Ascending aorta (tissue), 2 donors: ENCODE measurements around the gene PADI2. TPM values are rescaled to one million over a fixed set of nuclear protein-coding genes. Genes with fewer than 3 reads are reported as not detected.

Experiments used
- DNase-seq, 2 donors: peaks; one replicate each; pipeline ENCODE4 v3.0.0-alpha.2; 2019; ENCODE audit warnings: low spot score in 2 of 2
- H3K27ac ChIP-seq, 2 donors: fragments of 200-600 bp; sonication (generic); one replicate each; pipeline ENCODE4 v1.5.1; 2016 to 2017; ENCODE audit warnings: mild to moderate bottlenecking in 1 of 2
- H3K27me3 ChIP-seq: fragments of 200-600 bp; sonication (generic); one replicate; pipeline ENCODE4 v1.5.1; 2017
- H3K36me3 ChIP-seq, 2 donors: fragments of 200-600 bp; sonication (generic); one replicate each; pipeline ENCODE4 v1.5.1; 2016
- H3K4me1 ChIP-seq, 2 donors: fragments of 200-600 bp; sonication (generic); one replicate each; pipeline ENCODE4 v1.5.1; 2016 to 2017; ENCODE audit warnings: mild to moderate bottlenecking in 1 of 2
- H3K4me3 ChIP-seq, 2 donors: fragments of 200-600 bp; sonication (generic); one replicate each; pipeline ENCODE4 v1.5.1; 2016 to 2017; ENCODE audit warnings: mild to moderate bottlenecking in 1 of 2
- H3K9me3 ChIP-seq, 2 donors: fragments of 200-600 bp; sonication (generic); one replicate each; pipeline ENCODE4 v1.5.1; 2016
- intact Hi-C: fragments of 100-400 bp; cut with DNase I; formaldehyde crosslinking; loops from one replicate; pipeline ENCODE4 v1.15.1; 2023
- total RNA-seq: library from RNA; depleted of rRNA; stranded (reverse); fragments of >200 nt; gene quantifications from one replicate; pipeline ENCODE4 v1.1.0, GENCODE V29; 2016
- TF ChIP-seq, protein P1 (sequence below), 3 experiments: fragments of 200-600 bp in 2 of 3; fragments of 450-650 bp in 1 of 3; sonication (generic) in 2 of 3; IDR thresholded peaks; one replicate each; pipeline ENCODE4 v1.5.1; 2016 to 2019; ENCODE audit warnings: antibody characterized with exemption in 3 of 3, mild to moderate bottlenecking in 1 of 3, moderate library complexity in 1 of 3

PADI2 gene
- total RNA-seq, 1 donor from 2014 or later, result 0.21 TPM

DNA sequence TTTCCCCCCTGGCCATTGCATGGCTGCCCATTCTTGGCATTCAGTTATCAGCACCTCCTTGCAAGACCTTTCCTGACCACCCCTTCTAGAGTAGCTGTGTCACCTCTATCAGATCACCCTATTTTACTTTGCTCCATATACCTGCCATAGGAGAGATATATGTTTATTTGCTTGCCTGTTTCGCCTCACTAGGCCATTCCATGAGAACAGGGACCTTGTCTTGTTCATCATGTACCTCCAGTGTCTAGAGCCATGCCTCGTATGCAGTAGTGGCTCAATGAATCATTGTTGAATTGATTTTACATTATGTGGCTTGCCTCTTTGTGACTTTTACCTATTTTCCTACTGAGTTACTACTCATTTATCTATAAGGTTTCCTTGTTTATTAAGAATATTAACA, 26.4 kb upstream of the PADI2 start:
- intact Hi-C loops, result no loop called here
- TF ChIP-seq, protein P1, sequence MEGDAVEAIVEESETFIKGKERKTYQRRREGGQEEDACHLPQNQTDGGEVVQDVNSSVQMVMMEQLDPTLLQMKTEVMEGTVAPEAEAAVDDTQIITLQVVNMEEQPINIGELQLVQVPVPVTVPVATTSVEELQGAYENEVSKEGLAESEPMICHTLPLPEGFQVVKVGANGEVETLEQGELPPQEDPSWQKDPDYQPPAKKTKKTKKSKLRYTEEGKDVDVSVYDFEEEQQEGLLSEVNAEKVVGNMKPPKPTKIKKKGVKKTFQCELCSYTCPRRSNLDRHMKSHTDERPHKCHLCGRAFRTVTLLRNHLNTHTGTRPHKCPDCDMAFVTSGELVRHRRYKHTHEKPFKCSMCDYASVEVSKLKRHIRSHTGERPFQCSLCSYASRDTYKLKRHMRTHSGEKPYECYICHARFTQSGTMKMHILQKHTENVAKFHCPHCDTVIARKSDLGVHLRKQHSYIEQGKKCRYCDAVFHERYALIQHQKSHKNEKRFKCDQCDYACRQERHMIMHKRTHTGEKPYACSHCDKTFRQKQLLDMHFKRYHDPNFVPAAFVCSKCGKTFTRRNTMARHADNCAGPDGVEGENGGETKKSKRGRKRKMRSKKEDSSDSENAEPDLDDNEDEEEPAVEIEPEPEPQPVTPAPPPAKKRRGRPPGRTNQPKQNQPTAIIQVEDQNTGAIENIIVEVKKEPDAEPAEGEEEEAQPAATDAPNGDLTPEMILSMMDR (IDR thresholded peaks at IDR 0.05), result no peak
- no peak overlapping the region for H3K27ac ChIP-seq
- no peaks in the 10 kb centered on the region for H3K9me3 ChIP-seq
- H3K36me3 ChIP-seq, result no peaks in the 10 kb centered on the region
- no peak for DNase-seq
- peaks cover 7% of the 10 kb centered on the region for H3K27me3 ChIP-seq
- H3K4me3 ChIP-seq, result no peak overlapping the region
- H3K4me1 ChIP-seq, result no peaks in the 10 kb centered on the region

DNA sequence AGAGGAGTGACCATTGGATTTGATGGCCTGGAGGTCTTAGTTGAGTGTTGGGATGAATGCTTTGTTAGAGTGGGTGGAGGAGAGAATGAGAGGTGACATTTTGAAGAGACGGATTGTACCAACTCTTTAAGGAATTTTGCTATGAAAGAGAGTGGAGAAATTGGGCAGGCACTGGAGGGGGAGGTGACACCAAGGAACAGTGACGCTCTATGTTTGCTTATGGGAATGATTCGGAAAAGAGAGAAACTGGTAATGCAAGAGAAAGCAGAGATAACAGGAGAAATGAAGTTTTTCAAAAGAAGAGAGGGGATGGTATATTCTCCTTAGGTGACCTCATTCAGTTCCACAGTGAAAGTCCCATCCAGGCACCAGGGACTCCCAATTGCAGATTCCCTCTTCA, 24.5 kb upstream of the PADI2 start:
- TF ChIP-seq, protein P1 (IDR thresholded peaks at IDR 0.05), result no peak
- Histone ChIP-seq H3K27me3 (no peaks in the 10 kb centered on the region), H3K9me3 (no peaks in the 10 kb centered on the region), H3K27ac (no peak overlapping the region), H3K4me1 (no peaks in the 10 kb centered on the region), H3K4me3 (no peak overlapping the region), H3K36me3 (no peaks in the 10 kb centered on the region)
- no peak for DNase-seq
- intact Hi-C loops, result no loop called here

DNA sequence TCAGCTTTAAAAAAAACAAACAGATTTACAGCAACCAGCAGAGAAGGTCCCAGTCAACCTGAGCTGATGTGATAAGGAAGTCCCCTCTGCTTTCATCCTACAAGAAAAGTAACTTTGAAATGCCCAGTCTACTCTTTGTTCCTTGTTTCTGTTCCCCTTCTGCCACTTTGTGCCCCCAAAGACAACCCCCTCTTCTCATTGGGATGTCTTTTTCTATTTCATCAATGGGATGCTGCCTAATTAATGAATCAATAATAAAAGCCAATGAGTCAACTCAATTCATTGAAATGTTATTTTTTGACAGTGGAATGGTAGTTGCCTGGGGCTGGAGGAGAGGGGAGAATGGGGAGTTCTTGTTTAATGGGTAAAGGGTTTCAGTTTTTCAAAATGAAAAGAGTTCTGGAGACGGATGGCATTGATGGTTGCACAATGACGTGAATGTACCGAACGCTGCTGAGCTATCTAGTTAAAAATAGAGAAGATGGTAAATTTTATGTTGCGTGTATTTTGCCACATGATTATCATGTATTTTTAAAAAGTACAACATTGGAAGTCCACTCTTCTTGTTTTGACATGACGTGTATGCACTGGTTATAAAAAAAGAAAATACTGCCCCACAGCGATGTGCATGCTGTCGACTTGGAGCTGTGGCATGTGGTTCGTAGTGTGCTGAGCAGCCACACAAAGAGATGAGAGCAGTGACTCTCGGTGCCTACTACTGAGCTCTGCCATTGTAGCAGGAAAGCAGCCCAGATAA, 22.4 kb upstream of the PADI2 start:
- no peaks in the 10 kb centered on the region for H3K27me3 ChIP-seq
- no peaks in the 10 kb centered on the region for H3K36me3 ChIP-seq

DNA sequence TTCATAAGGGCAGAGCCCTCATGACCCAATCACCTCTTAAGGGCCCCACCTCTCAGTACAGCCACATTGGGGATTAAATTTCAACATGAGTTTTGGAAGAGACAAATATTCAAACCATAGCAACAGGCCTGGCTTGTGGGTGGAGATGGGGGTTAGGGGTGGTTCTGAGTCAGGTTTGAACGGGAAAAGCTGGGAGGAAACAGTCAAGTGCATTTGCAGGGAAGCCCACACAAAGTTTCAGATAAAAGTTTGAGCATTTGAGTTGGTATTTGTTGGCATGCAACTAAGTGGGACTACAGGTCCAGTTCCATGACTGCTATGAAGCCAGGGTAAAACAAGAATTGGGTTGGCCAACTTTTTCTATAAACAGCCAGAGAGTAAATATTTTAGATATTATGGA, 21.0 kb upstream of the PADI2 start:
- no peaks in the 10 kb centered on the region for H3K9me3 ChIP-seq
- no peaks in the 10 kb centered on the region for H3K4me1 ChIP-seq
- intact Hi-C loops, result no loop called here
- no peaks in the 10 kb centered on the region for H3K27me3 ChIP-seq
- no peak overlapping the region for H3K4me3 ChIP-seq
- TF ChIP-seq, protein P1 (IDR thresholded peaks at IDR 0.05), result no peak
- no peak overlapping the region for H3K27ac ChIP-seq
- no peaks in the 10 kb centered on the region for H3K36me3 ChIP-seq
- DNase-seq, result no peak

More for the DNA sequence above, 22.4 kb upstream of the PADI2 start:
- intact Hi-C loops, result no loop called here
- Histone ChIP-seq H3K27ac (no peak overlapping the region), H3K4me3 (no peak overlapping the region), H3K9me3 (no peaks in the 10 kb centered on the region), H3K4me1 (no peaks in the 10 kb centered on the region)
- DNase-seq, result no peak
- TF ChIP-seq, protein P1 (IDR thresholded peaks at IDR 0.05), result no peak

DNA sequence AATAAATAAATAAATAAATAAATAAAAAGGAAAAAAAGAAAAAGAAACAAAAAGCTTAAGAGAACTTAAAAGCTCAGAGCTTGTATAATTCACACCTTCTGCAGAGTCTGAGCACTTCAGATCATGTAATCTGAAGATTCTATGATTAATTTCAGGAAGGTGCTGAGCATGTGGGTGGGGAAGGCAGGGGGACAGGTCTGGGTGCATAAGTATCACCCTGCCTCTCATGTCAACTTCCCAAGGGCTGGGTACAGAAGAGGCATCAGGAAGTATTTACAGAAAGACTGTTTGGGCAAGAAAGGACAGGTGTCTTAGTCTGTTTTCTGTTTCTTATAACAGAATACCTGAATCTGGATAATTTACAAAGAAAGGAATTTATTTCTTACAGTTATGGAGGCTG, 20.4 kb upstream of the PADI2 start:
- intact Hi-C loops, result no loop called here
- no peaks in the 10 kb centered on the region for H3K4me1 ChIP-seq
- no peaks in the 10 kb centered on the region for H3K27me3 ChIP-seq
- TF ChIP-seq, protein P1 (IDR thresholded peaks at IDR 0.05), result no peak
- H3K36me3 ChIP-seq, result no peaks in the 10 kb centered on the region
- H3K4me3 ChIP-seq, result no peak overlapping the region
- no peaks in the 10 kb centered on the region for H3K9me3 ChIP-seq
- H3K27ac ChIP-seq, result no peak overlapping the region
- no peak for DNase-seq
